Neural cell (in vitro differentiated cells): ENCODE data around the gene TUBG1. TPM values are rescaled to one million over a fixed set of nuclear protein-coding genes. Genes with fewer than 3 reads are reported as not detected.

Experiments used
- H2AFZ ChIP-seq: fragments of 200-600, 300-800 bp; sonication (generic), shearing (Covaris generic); 2 replicates; pipeline ENCODE4 v1.6.0; 2014; ENCODE audit warnings: low read depth, mild to moderate bottlenecking, antibody characterized with exemption, low read length, moderate library complexity
- H3F3A ChIP-seq: fragments of 200-600 bp; shearing (Covaris generic); 2 replicates; pipeline ENCODE4 v1.6.1; 2016; ENCODE audit warnings: mild to moderate bottlenecking, moderate library complexity, mixed read lengths, antibody characterized with exemption, low read length; ENCODE audit not compliant: insufficient read depth, poor library complexity, severe bottlenecking
- H3K27ac ChIP-seq: fragments of 200-600, 300-800 bp; sonication (generic), shearing (Covaris generic); 2 replicates; pipeline ENCODE4 v1.5.1; 2014; ENCODE audit warnings: mild to moderate bottlenecking, low read length, moderate library complexity
- H3K27me3 ChIP-seq: fragments of 300-800, 200-600 bp; sonication (generic), shearing (Covaris generic); 2 replicates; pipeline ENCODE4 v1.6.0; 2014; ENCODE audit warnings: mild to moderate bottlenecking, low read depth, low read length, moderate library complexity; ENCODE audit not compliant: insufficient read depth
- H3K36me3 ChIP-seq: fragments of 300-800, 200-600 bp; sonication (generic), shearing (Covaris generic); 2 replicates; pipeline ENCODE4 v1.5.1; 2014; ENCODE audit warnings: mild to moderate bottlenecking, antibody characterized with exemption, low read length, moderate library complexity; ENCODE audit not compliant: insufficient read depth
- H3K4me2 ChIP-seq: fragments of 300-800, 200-600 bp; sonication (generic), shearing (Covaris generic); 2 replicates; pipeline ENCODE4 v1.6.0; 2014; ENCODE audit warnings: mild to moderate bottlenecking, low read length
- H3K4me3 ChIP-seq: fragments of 300-800, 200-600 bp; sonication (generic), shearing (Covaris generic); 2 replicates; pipeline ENCODE4 v1.5.1; 2014; ENCODE audit warnings: mild to moderate bottlenecking, low read length, moderate library complexity
- H3K79me2 ChIP-seq: fragments of 200-600 bp; shearing (Covaris generic); replicated peaks from 2 replicates; pipeline ENCODE4 v1.6.0; 2014; ENCODE audit warnings: mild to moderate bottlenecking, low read length, moderate library complexity; ENCODE audit not compliant: insufficient read depth
- H3K9ac ChIP-seq: fragments of 300-800, 200-600 bp; sonication (generic), shearing (Covaris generic); 2 replicates; pipeline ENCODE4 v1.6.1; 2016; ENCODE audit warnings: mild to moderate bottlenecking, low read length, mixed read lengths
- H3K9me2 ChIP-seq: fragments of 200-600 bp; shearing (Covaris generic); 2 replicates; pipeline ENCODE4 v1.6.1; 2016; ENCODE audit warnings: mild to moderate bottlenecking, low read length, mixed read lengths; ENCODE audit not compliant: insufficient read depth
- H3K9me3 ChIP-seq: fragments of 200-600, 300-800 bp; sonication (generic), shearing (Covaris generic); 2 replicates; pipeline ENCODE4 v1.6.1; 2016; ENCODE audit warnings: mild to moderate bottlenecking, mixed run types, low read length, moderate library complexity, mixed read lengths
- H4K20me1 ChIP-seq: fragments of 200-600 bp; shearing (Covaris generic); 2 replicates; pipeline ENCODE4 v1.6.1; 2016; ENCODE audit warnings: mild to moderate bottlenecking, mixed run types; ENCODE audit not compliant: insufficient read depth
- EP300 ChIP-seq: fragments of 450-650 bp; conservative IDR thresholded peaks from 2 replicates; pipeline ENCODE4 v1.6.1; 2014; ENCODE audit warnings: antibody characterized with exemption, mild to moderate bottlenecking, moderate library complexity; ENCODE audit not compliant: poor library complexity, severe bottlenecking
- EZH2 ChIP-seq: fragments of 200-600, 300-800 bp; shearing (Covaris generic), sonication (generic); IDR thresholded peaks from 2 replicates; pipeline ENCODE4 v1.6.1; 2014; ENCODE audit warnings: antibody characterized with exemption, low read length, borderline replicate concordance, mild to moderate bottlenecking; ENCODE audit not compliant: insufficient read depth, poor library complexity, severe bottlenecking
- MXI1 ChIP-seq: fragments of 450-650 bp; conservative IDR thresholded peaks from 2 replicates; pipeline ENCODE4 v1.6.1; 2014; ENCODE audit warnings: antibody characterized with exemption, mild to moderate bottlenecking; ENCODE audit not compliant: poor library complexity, severe bottlenecking
- POLR2AphosphoS5 ChIP-seq: IDR thresholded peaks from 2 replicates; pipeline ENCODE4 v1.6.1; 2012
- RAD21 ChIP-seq: fragments of 450-650 bp; conservative IDR thresholded peaks from 2 replicates; pipeline ENCODE4 v1.6.1; 2014; ENCODE audit warnings: antibody characterized with exemption, mild to moderate bottlenecking, moderate library complexity
- REST ChIP-seq: IDR thresholded peaks from 2 replicates; pipeline ENCODE4 v1.6.1; 2012; ENCODE audit warnings: borderline replicate concordance
- SMC3 ChIP-seq: fragments of 450-650 bp; conservative IDR thresholded peaks from 2 replicates; pipeline ENCODE4 v1.6.1; 2014; ENCODE audit warnings: antibody characterized with exemption, mild to moderate bottlenecking, moderate library complexity; ENCODE audit not compliant: poor library complexity
- TAF1 ChIP-seq: IDR thresholded peaks from 2 replicates; pipeline ENCODE4 v1.6.1; 2012; ENCODE audit warnings: low read depth
- polyA plus RNA-seq: library from polyadenylated mRNA; depleted of rRNA; stranded (reverse); fragments of >200 nt; gene quantifications from 2 replicates; pipeline ENCODE4 v1.2.3, GENCODE V29; 2014
- TF ChIP-seq, protein P1 (sequence below): fragments of 450-650 bp; IDR thresholded peaks from 2 replicates; pipeline ENCODE4 v1.5.1; 2014; ENCODE audit warnings: antibody characterized with exemption, mild to moderate bottlenecking, moderate library complexity; ENCODE audit not compliant: poor library complexity, severe bottlenecking

Gene TUBG1
- polyA plus RNA-seq, 1 donor from 2014 or later: 14.2 TPM

DNA sequence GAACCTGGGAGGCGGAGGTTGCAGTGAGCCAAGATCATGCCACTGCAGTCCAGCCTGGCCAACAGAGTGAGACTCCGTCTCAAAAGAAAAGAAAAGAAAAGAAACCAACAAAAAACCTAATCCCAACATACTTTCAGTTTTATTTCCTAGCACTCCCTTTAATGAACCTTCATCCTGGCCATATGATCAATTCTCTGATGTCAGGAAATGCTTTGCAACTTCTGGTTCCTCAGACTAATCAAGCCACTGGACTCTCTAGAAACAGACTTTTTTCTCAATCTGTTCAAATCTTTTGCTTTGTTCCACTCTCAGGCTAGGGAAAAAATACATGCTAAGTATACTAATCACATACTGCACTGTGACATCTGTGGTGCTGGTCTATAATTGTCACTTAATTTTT, 18.6 kb upstream of the TUBG1 start:
- Histone ChIP-seq H3K79me2 (peaks cover 4% of the 10 kb centered on the region), H2AFZ (no peak overlapping the region), H3K9me2 (no peaks in the 10 kb centered on the region), H3K27ac (no peak overlapping the region), H3K9ac (no peak overlapping the region), H3K4me3 (no peak overlapping the region), H3K9me3 (no peaks in the 10 kb centered on the region), H4K20me1 (no peaks in the 10 kb centered on the region), H3K27me3 (no peaks in the 10 kb centered on the region), H3F3A (no peaks in the 10 kb centered on the region), H3K4me2 (no peak overlapping the region), H3K36me3 (no peaks in the 10 kb centered on the region)
- TF ChIP-seq TAF1: no peak
- no peak for TF ChIP-seq SMC3
- TF ChIP-seq EP300: no peak
- TF ChIP-seq REST: no peak
- TF ChIP-seq MXI1: no peak
- no peak for TF ChIP-seq POLR2AphosphoS5
- TF ChIP-seq RAD21: no peak
- TF ChIP-seq, protein P1, sequence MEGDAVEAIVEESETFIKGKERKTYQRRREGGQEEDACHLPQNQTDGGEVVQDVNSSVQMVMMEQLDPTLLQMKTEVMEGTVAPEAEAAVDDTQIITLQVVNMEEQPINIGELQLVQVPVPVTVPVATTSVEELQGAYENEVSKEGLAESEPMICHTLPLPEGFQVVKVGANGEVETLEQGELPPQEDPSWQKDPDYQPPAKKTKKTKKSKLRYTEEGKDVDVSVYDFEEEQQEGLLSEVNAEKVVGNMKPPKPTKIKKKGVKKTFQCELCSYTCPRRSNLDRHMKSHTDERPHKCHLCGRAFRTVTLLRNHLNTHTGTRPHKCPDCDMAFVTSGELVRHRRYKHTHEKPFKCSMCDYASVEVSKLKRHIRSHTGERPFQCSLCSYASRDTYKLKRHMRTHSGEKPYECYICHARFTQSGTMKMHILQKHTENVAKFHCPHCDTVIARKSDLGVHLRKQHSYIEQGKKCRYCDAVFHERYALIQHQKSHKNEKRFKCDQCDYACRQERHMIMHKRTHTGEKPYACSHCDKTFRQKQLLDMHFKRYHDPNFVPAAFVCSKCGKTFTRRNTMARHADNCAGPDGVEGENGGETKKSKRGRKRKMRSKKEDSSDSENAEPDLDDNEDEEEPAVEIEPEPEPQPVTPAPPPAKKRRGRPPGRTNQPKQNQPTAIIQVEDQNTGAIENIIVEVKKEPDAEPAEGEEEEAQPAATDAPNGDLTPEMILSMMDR: no peak
- no peak for TF ChIP-seq EZH2

DNA sequence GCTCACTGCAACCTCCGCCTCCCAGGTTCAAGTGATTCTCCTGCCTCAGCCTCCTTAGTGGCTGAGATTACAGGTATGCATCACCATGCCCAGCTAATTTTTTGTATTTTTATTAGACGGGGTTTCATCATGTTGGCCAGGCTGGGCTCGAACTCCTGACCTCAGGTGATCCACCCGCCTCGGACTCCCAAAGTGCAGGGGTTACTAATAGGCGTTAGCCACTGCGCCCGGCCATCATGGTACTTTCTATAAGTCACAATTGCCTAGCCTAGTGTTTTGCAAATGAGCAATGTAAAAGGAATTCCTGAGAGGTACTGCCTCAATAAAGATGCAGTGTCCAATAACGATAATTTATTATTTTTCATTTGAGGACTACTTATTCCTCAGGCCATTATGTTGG, 18.1 kb upstream of the TUBG1 start:
- H3K36me3 ChIP-seq: no peaks in the 10 kb centered on the region
- H2AFZ ChIP-seq: no peak overlapping the region
- TF ChIP-seq, protein P1: no peak
- no peak for TF ChIP-seq EZH2
- no peak for TF ChIP-seq RAD21
- no peak for TF ChIP-seq REST
- TF ChIP-seq EP300: no peak
- no peak for TF ChIP-seq MXI1
- TF ChIP-seq SMC3: no peak
- TF ChIP-seq TAF1: no peak
- no peak for TF ChIP-seq POLR2AphosphoS5
- no peak overlapping the region for H3K9ac ChIP-seq
- no peaks in the 10 kb centered on the region for H3K9me2 ChIP-seq
- H3K4me2 ChIP-seq: no peak overlapping the region
- peaks cover 4% of the 10 kb centered on the region for H3K79me2 ChIP-seq
- no peaks in the 10 kb centered on the region for H3F3A ChIP-seq
- no peak overlapping the region for H3K27ac ChIP-seq
- no peaks in the 10 kb centered on the region for H4K20me1 ChIP-seq
- H3K27me3 ChIP-seq: no peaks in the 10 kb centered on the region
- no peak overlapping the region for H3K4me3 ChIP-seq
- H3K9me3 ChIP-seq: no peaks in the 10 kb centered on the region
